ENCODE measurements around the gene CYFIP1. TPM values are rescaled to one million over a fixed set of nuclear protein-coding genes. Genes with fewer than 3 reads are reported as not detected.

Gene CYFIP1
- total and polyA plus RNA-seq, 7 donors, result 9.1 to 43.0 (median 23.3) TPM

DNA sequence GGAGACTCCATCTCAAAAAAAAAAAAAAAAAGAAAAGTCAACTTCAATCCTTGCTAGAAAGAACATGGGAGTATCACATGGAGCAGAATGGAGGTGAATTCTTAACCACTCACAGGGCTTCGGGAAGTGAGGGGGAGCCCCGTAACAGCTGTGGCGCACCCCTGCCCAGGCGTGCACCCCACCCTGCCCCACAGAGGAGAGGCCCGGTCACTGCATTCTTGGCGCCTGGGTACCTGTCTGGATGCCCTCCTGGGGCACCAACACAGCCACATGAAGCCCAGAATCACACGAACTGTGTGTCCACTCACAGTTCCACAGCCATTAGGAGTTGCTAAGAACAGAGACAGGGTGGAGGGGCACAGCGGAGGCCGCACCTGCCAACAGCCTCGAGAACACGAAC lies 89.9 kb downstream of the CYFIP1 start:
- DNase-seq (no peak), ATAC-seq (no peak)
- H3K9me3 ChIP-seq, result no peaks in the 10 kb centered on the region
- H3K4me1 ChIP-seq, result peaks cover 5% of the 10 kb centered on the region
- H3K27me3 ChIP-seq (ENCODE audit: insufficient read depth in 3 of 3, low read length in 2 of 3), result no peaks in the 10 kb centered on the region
- no peak overlapping the region for H3K4me3 ChIP-seq
- peaks cover 0 to 42% of the 10 kb centered on the region in 2 donors for H3K36me3 ChIP-seq (ENCODE audit: insufficient read depth in 1 of 2, low read depth in 1 of 2)
- TF ChIP-seq, protein P1, sequence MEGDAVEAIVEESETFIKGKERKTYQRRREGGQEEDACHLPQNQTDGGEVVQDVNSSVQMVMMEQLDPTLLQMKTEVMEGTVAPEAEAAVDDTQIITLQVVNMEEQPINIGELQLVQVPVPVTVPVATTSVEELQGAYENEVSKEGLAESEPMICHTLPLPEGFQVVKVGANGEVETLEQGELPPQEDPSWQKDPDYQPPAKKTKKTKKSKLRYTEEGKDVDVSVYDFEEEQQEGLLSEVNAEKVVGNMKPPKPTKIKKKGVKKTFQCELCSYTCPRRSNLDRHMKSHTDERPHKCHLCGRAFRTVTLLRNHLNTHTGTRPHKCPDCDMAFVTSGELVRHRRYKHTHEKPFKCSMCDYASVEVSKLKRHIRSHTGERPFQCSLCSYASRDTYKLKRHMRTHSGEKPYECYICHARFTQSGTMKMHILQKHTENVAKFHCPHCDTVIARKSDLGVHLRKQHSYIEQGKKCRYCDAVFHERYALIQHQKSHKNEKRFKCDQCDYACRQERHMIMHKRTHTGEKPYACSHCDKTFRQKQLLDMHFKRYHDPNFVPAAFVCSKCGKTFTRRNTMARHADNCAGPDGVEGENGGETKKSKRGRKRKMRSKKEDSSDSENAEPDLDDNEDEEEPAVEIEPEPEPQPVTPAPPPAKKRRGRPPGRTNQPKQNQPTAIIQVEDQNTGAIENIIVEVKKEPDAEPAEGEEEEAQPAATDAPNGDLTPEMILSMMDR (IDR thresholded peaks at IDR 0.05), result no peak
- intact Hi-C loops (cut with DNase I), result no loop called here
- 93 to 98% (median 96%) methylated on average over 11 of the region's 11 CpGs for WGBS, 3 donors
- no peak overlapping the region for H3K27ac ChIP-seq

DNA sequence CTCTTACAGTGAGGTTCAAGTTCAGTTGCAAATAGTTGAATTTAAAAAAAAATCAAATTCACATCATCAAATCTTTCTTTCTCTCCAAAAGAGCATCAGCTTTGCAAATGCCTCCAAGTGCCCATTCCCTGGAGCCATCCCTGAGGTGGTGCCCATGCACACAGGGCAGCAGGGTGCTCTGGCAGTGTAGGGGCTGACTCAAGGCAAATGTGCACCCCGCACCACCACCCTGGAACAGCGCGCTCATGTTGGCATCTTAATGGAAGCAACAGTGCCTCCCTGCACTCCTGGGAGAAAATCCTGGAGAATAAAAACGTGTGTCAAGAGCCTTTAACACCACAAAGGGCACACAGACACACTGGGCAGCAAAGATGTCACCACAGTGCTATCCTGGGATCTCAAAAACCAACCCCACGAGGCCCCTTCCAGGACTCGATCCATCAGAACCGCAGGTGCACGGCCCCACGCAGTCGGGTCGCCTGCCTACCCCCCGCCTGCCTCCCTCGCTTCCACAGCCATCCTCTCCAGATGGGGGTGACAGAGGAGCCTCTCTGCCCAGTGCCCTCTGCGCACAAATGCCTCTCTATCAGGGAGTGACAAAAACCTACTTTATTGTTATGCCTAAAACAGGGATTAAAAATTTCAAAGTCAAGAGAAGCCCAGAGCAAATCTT lies 90.9 kb downstream of the CYFIP1 start:
- H3K27ac ChIP-seq, result no peak overlapping the region
- TF ChIP-seq, protein P1 (IDR thresholded peaks at IDR 0.05), result no peak
- no peaks in the 10 kb centered on the region for H3K9me3 ChIP-seq
- H3K36me3 ChIP-seq (ENCODE audit: insufficient read depth in 1 of 2, low read depth in 1 of 2), result peaks cover 0 to 42% of the 10 kb centered on the region in 2 donors
- WGBS, 3 donors, result 89 to 93% (median 91%) methylated on average over 14 of the region's 14 CpGs
- intact Hi-C loops (cut with DNase I), result no loop called here
- DNase-seq (no peak), ATAC-seq (no peak)
- no peaks in the 10 kb centered on the region for H3K27me3 ChIP-seq (ENCODE audit: insufficient read depth in 3 of 3, low read length in 2 of 3)
- H3K4me3 ChIP-seq, result no peak overlapping the region
- H3K4me1 ChIP-seq, result peaks cover 5% of the 10 kb centered on the region

DNA sequence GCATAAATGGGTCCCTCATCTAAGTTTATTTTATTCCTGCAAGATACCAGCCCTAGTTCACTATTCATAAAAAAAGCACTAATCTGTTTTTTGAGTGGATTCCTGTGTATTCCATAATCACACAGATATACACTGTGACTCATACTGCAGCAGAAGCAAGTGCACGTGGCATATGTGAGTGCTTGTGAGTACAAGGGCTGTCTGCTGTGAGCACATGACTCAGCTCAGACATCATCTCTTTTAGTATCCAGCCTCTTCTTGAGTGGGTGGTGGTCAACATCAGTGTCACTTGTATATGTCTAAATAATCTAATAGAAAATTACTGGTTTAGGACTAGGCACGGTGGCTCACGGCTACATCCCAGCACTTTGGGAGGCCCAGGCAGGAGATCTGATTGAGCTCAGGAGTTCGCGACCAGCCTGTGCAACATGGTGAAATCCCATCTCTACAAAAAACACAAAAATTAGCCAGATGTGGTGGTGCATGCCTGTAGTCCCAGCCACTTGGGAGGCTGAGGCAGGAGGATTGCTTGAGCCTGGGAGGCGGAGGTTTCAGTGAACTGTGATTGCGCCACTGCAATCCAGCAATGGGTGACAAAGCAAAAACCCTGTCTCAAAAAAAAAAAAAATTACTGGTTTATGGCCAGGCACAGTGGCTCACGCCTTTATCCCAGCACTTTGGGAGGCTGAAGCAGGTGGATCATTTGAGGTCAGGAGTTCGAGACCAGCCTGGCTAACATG lies 91.9 kb downstream of the CYFIP1 start:
- Histone ChIP-seq H3K27ac (peak overlapping the region; percentile 73), H3K36me3 (ENCODE audit: insufficient read depth in 1 of 2, low read depth in 1 of 2) (peaks cover 0 to 37% of the 10 kb centered on the region in 2 donors), H3K27me3 (ENCODE audit: insufficient read depth in 3 of 3, low read length in 2 of 3) (no peaks in the 10 kb centered on the region), H3K4me3 (no peak overlapping the region), H3K9me3 (no peaks in the 10 kb centered on the region), H3K4me1 (peaks cover 5% of the 10 kb centered on the region)
- ATAC-seq (peak; percentile 76 to 78 (median 78)), DNase-seq (no peak)
- intact Hi-C loops (cut with DNase I), result no loop called here
- TF ChIP-seq, protein P1 (IDR thresholded peaks at IDR 0.05), result no peak
- 85 to 94% (median 91%) methylated on average over 9 of the region's 9 CpGs for WGBS, 3 donors

DNA sequence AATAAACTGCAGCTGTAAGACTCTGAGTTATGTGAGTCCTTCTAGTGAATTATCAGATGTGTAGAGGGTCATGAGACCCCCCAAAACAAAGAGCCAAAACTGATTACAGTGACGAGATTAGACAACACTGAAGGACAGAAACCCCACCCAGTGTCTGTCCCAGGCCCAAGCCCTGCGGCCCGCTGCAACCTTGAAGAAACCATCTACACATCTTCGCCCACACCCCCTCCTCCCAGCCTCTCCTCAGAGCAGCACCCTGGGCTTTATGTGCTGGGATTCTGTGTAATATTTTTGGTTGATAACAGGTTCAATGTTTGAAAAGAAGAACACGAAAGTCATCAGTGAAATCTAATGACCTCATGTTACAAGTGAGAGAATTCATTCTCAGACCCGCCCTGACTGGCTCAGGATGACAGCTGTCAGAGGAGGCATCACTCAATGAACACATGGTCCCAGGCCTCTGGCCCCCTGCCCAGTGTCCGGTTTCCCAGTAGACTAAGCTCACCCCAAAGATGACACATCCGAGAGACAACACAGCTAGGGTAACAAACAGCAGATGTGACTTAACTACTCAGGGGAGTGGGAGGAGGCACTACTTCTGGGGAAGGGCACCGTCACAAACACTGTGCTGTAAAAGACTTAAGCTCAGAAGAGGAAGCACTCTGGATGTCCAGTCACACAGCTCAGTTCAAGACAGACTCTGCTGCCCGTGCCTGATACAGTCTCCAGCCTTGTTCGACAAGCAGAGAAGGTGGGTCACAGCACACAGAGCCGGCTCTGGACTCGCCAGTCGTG lies 92.8 kb downstream of the CYFIP1 start:
- TF ChIP-seq, protein P1 (IDR thresholded peaks at IDR 0.05), result no peak
- 66 to 74% (median 71%) methylated on average over 14 of the region's 14 CpGs for WGBS, 3 donors

More for the DNA sequence above, 92.8 kb downstream of the CYFIP1 start:
- DNase-seq (peak; percentile 69 to 88), ATAC-seq (peak; percentile 85 to 92 (median 91))
- H3K4me3 ChIP-seq, result no peak overlapping the region
- intact Hi-C loops (cut with DNase I), result loop anchor here in 1 of 2 donors (2.0 kb wide), 1 partner anchor 43 kb away; no protein-coding TSS in a partner anchor
- H3K4me1 ChIP-seq, result peaks cover 5% of the 10 kb centered on the region
- no peaks in the 10 kb centered on the region for H3K27me3 ChIP-seq (ENCODE audit: insufficient read depth in 3 of 3, low read length in 2 of 3)
- no peaks in the 10 kb centered on the region for H3K9me3 ChIP-seq
- peaks cover 0 to 33% of the 10 kb centered on the region in 2 donors for H3K36me3 ChIP-seq (ENCODE audit: insufficient read depth in 1 of 2, low read depth in 1 of 2)
- H3K27ac ChIP-seq, result peak overlapping the region; percentile 73
